Activated naive CD4-positive, alpha-beta T cell treated with anti-CD3 and anti-CD28 coated beads, Interleukin-2, amount 50 U/mL, for 24 hours (primary cell): ENCODE results near the gene LTBP2.

Experiments
- H3K27ac Mint-ChIP-seq: one replicate; pipeline ENCODE4 v1.8.0; 2021; ENCODE audit warnings: mild to moderate bottlenecking, mixed read lengths
- H3K27me3 Mint-ChIP-seq: one replicate; pipeline ENCODE4 v1.8.0; 2021; ENCODE audit warnings: mixed read lengths
- H3K36me3 Mint-ChIP-seq: one replicate; pipeline ENCODE4 v1.8.0; 2021; ENCODE audit warnings: mixed read lengths
- H3K4me1 Mint-ChIP-seq: one replicate; pipeline ENCODE4 v1.8.0; 2021; ENCODE audit warnings: mixed read lengths
- H3K4me3 Mint-ChIP-seq: one replicate; pipeline ENCODE4 v1.8.0; 2021; ENCODE audit warnings: mild to moderate bottlenecking, mixed read lengths
- H3K9me3 Mint-ChIP-seq: one replicate; pipeline ENCODE4 v1.8.0; 2021; ENCODE audit warnings: mixed read lengths

The LTBP2 gene

DNA sequence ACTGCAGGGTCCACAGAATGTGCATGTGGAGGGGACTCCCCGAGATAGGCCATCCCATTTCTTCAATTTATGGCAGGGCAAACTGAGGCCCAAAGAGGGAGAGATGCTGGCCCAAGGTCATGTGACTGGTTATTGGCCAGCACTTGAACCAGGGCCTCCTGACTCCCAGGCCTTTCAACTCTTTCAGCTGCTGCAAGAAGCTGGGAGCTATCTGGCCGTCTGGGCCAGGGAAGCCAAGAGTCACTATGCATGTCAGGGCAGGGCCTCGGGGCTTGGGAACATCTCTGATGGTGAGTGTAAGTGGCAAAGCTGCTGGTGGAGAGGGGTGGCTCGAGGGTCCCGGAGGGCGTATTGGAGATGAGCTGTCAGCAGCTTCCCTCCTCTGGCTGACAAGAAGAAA lies 9.5 kb upstream of the LTBP2 start:
- Mint-ChIP-seq H3K27me3 (no peaks in the 10 kb centered on the region), H3K36me3 (no peaks in the 10 kb centered on the region), H3K27ac (peak overlapping the region; percentile 8), H3K4me3 (no peak overlapping the region), H3K4me1 (peaks cover 34% of the 10 kb centered on the region), H3K9me3 (no peaks in the 10 kb centered on the region)

DNA sequence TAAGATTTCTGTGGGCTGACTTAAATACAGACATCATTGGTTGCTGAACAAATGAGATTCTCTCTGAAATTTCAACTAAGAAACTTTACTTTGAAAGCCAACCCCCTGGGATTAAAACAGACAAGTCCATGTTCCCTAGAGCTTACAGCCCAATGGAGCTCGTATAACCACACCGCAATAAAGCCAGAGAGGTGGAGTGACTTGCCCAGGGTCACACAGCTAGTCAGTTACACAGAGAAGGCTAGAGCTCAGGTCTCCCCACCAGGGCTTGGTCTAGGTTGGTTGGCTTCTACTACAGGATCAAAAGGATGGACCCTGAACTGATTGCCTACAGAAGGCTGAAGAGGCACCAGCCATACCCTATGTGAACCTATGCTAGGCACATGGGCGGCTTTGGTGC lies 8.9 kb upstream of the LTBP2 start:
- Mint-ChIP-seq H3K27ac (no peak overlapping the region), H3K9me3 (no peaks in the 10 kb centered on the region), H3K4me1 (peaks cover 41% of the 10 kb centered on the region), H3K27me3 (no peaks in the 10 kb centered on the region), H3K4me3 (no peak overlapping the region), H3K36me3 (no peaks in the 10 kb centered on the region)

DNA sequence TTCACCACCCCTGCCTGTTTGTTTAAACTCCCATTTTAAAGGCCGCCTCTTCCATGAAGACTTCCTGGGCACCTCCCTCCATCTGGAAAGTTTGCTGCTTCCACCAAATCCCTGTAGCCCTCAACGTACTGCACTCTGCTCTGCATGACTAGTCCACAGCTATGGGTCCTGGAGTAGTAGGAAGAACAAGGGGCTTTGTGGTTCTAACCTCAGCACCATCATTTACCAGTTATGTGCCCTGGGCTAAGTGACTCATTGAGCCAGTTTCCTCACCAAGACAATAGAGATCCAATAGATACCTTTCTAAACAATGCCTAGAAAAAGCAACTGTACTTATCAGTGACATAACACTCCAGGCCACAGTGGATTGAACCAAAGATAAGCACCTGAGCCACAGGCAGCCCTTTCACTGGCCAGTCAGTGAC lies 8.5 kb upstream of the LTBP2 start:
- Mint-ChIP-seq H3K9me3 (no peaks in the 10 kb centered on the region), H3K36me3 (no peaks in the 10 kb centered on the region), H3K4me3 (peak overlapping the region; percentile 53), H3K27me3 (no peaks in the 10 kb centered on the region), H3K27ac (peak overlapping the region; percentile 83), H3K4me1 (peaks cover 45% of the 10 kb centered on the region)

DNA sequence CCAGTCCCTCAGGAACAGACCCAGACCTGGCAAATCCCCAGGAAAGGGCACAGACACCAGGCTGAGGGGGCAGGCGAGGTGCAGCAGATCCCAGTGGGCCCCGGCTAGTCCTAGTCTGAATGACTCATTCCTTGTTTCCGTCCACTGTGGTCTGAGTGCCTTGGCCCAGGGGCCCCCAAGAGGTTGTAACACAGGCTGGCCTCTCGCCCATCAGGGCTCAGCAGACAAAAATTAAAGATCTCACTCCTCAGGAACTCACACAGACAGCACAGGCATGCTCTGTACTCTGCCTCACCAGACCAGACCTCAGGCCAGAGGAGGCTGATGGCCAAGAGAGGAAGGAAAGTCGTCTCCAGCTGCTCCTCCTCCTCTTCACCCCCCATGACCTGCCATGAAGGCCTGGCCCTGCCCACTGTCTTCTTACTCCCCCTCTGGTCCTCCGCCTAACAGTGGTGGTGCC lies 7.7 kb upstream of the LTBP2 start:
- Mint-ChIP-seq H3K4me1 (peaks cover 47% of the 10 kb centered on the region), H3K27ac (peak overlapping the region; percentile 83), H3K27me3 (no peaks in the 10 kb centered on the region), H3K36me3 (no peaks in the 10 kb centered on the region), H3K9me3 (no peaks in the 10 kb centered on the region), H3K4me3 (peak overlapping the region; percentile 26)

DNA sequence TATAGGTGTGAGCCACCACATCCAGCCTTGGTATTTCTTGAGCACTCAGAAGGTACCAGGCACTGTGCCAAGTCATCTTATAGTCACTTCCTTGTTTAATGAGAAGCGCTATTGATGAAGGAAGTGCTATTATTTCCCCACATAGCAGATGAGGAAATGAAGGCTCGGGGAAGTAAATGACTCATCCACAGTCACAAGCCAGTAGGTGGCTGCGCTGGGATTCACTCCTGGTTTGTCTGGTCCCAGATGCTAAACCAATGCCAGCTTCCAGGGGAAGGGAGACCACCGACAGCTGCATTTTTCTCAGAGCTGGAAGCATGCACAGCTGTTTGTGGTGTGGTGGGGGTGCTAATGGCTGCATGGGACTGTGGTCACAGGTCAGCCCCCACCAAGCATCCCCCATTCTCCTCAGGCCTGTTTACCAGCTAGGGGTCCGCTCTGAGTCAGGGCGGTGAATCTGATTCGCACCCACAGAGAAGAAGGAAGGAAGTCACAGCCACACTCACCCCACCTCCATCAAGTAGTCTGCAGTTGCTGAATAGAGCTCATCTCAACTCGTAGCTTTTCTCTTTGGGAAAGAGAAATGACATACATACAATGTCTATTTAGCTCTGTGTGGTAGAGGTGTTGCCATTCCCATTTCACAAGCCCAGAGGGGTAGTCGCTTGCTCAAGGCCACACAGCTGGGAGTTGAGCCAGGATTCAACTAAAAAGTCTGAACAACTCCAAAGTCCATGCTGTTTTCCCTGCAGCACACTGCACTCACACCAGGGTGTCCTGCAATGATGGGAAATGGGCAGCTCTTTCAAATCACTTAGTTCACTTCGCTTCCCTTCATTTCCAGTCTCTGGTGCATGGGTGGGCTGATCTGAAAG lies 6.3 kb upstream of the LTBP2 start:
- Mint-ChIP-seq H3K4me3 (peak overlapping the region; percentile 73), H3K27ac (peak overlapping the region; percentile 84), H3K9me3 (no peaks in the 10 kb centered on the region), H3K27me3 (no peaks in the 10 kb centered on the region), H3K4me1 (peaks cover 56% of the 10 kb centered on the region), H3K36me3 (no peaks in the 10 kb centered on the region)

DNA sequence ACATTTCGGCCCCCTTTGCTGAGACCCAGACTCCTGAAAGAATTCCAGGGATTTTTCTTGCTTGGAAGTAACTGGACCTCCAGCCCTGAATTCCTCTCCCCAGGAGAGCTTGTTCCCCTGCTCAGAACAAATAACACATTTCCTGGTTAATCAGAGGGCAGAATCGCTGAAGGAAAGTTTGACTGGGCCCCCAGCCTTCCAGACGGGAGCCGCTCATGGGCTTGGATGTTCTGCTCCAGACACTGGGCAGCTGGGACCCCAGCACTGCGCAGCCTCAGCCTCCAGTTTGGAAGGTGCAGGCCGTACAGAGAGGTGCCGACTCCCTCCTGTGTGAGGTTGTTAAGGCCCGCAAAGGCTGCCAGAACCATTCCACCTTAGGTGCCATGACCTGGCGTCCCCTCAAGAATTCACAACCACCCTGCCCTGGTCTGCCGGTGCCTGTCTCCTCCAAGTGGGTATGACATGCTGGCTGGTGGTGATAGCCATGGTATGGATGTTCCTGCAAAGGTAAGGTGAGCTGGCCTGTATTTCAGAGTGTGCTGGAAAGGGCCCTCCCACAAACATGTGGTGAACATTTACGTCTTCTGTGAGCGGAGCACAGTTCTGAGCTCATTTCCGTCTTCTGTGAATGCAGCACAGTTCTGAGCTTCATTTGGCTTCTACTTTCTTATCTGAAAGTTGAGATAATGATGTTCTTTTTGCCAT lies 5.1 kb upstream of the LTBP2 start:
- no peaks in the 10 kb centered on the region for H3K36me3 Mint-ChIP-seq
- H3K27me3 Mint-ChIP-seq: no peaks in the 10 kb centered on the region
- no peaks in the 10 kb centered on the region for H3K9me3 Mint-ChIP-seq
- peak overlapping the region; percentile 84 for H3K27ac Mint-ChIP-seq
- H3K4me1 Mint-ChIP-seq: peaks cover 56% of the 10 kb centered on the region
- no peak overlapping the region for H3K4me3 Mint-ChIP-seq

DNA sequence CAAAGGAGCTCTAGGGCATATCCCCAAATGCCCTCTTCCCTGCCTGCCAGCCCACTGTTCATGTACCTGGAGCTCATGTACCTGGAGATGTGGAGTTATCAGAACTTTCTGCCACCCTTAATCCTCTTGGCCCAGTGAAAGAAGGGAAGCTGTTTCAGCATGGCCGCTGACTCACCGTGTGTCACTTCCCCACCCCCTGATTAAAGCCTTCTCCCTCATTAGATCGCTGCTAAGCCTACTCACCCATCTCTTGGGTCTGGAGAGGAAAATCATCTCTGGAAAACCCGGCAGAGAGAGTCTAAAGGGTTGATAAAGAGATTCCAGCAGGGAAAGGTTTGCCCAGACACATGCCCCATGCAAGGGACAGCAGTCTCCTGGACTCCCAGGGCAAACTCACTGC lies 4.5 kb upstream of the LTBP2 start:
- Mint-ChIP-seq H3K27me3 (no peaks in the 10 kb centered on the region), H3K27ac (no peak overlapping the region), H3K4me3 (no peak overlapping the region), H3K9me3 (no peaks in the 10 kb centered on the region), H3K36me3 (no peaks in the 10 kb centered on the region), H3K4me1 (peaks cover 56% of the 10 kb centered on the region)

DNA sequence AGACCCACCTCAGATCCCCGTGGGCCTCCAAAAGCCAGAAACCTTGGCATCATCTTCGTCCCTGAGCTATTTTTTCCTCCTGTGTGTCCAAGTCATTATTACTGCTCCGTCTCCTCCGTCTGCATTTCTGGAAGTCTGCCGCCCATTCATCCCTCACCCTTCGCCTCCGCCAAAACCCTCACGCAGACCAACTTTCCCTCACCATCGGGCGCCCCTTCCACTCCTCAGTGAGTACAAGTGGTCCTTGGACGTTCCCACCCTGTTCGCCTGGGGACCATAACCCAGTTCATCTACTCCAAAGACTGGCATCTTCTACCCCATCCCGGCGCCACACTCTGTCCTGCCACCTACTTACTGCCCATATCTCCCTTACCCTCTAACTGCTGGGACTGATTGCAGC lies 3.7 kb upstream of the LTBP2 start:
- Mint-ChIP-seq H3K27me3 (no peaks in the 10 kb centered on the region), H3K36me3 (no peaks in the 10 kb centered on the region), H3K9me3 (no peaks in the 10 kb centered on the region), H3K4me3 (peak overlapping the region; percentile 12), H3K4me1 (peaks cover 55% of the 10 kb centered on the region), H3K27ac (peak overlapping the region; percentile 77)

DNA sequence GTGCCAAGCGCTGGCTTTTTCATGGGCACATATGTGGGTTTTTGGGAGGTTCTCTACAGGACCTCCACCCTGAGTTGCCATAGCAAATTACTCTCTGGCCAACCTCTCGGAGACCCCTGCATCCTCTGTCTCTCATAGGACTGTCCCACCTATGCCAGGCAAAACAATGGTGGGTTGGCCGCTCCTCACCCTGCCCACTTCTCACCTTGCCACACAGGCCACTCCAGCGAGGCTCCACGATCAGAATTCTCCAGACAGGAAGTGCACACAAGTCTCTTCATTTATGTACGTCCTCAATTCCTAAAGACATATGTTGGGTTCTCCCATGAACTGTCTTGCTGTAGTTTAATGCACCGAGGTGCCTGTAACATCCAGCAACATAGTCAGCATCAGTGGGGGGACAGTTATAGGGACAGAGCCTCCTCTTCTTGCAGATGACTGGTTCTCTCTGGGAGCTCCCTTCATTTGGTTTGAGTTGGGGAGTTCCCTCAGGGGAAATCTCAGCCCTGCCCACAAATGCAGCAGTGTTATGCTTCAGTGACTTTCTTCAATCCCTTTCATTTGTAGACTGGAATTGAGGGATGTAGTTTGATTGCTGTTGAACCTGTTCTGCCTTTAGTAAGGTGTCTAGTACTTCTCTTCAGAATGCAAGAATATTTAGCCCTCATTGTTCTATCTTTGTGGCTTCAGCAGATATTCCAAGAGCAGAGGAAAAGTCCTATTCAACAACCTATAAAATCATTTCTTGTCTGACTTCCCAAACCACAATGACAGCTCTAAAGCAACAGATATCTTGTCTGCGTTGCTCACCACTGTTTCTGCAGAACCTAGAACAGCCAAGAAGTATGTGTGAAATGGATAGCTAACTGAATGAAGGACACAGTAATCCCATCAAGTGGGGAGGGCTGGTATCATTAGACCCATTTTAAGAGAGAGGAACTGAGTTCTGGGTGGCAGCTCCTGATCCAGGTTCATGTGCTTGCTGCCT lies 2.8 kb upstream of the LTBP2 start:
- Mint-ChIP-seq H3K27ac (peak overlapping the region; percentile 42), H3K27me3 (no peaks in the 10 kb centered on the region), H3K4me3 (no peak overlapping the region), H3K36me3 (no peaks in the 10 kb centered on the region), H3K9me3 (no peaks in the 10 kb centered on the region), H3K4me1 (peaks cover 50% of the 10 kb centered on the region)

DNA sequence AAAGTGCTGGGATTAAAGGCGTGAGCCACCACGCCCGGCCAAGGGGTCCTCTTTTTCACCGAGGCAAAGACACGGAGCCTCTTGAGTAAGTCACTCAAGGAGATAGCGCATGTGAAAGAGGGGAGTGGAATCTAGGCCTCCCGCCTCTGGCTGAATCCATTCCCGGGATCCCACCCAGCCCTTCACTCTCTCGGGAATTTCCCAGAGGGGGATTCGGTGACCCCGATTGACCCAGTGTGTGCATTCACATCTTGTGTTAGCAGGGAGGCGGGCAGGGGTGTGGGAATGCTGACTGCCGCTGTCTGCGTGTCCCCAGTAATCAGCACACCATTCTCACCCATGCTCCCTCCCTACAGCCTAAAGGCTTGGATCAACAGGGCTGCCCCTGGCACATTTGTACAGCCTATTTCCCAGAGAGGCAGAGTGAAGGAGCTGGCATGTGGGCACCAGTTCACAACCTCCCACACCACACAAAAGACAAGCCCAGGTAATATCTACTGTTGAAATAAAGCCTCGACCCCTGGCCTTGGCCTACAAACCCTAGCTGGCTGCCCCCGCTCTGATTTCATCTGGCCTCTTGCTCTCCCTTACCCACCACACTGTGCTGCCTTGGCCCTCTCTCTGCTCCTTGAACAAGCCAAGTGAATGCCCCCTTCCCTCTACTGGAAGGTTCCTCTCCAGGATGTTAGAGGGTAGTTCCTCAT lies 1.3 kb upstream of the LTBP2 start:
- peak overlapping the region; percentile 65 for H3K4me3 Mint-ChIP-seq
- no peak overlapping the region for H3K27ac Mint-ChIP-seq
- H3K4me1 Mint-ChIP-seq: peaks cover 50% of the 10 kb centered on the region
- H3K9me3 Mint-ChIP-seq: no peaks in the 10 kb centered on the region
- no peaks in the 10 kb centered on the region for H3K36me3 Mint-ChIP-seq
- no peaks in the 10 kb centered on the region for H3K27me3 Mint-ChIP-seq

DNA sequence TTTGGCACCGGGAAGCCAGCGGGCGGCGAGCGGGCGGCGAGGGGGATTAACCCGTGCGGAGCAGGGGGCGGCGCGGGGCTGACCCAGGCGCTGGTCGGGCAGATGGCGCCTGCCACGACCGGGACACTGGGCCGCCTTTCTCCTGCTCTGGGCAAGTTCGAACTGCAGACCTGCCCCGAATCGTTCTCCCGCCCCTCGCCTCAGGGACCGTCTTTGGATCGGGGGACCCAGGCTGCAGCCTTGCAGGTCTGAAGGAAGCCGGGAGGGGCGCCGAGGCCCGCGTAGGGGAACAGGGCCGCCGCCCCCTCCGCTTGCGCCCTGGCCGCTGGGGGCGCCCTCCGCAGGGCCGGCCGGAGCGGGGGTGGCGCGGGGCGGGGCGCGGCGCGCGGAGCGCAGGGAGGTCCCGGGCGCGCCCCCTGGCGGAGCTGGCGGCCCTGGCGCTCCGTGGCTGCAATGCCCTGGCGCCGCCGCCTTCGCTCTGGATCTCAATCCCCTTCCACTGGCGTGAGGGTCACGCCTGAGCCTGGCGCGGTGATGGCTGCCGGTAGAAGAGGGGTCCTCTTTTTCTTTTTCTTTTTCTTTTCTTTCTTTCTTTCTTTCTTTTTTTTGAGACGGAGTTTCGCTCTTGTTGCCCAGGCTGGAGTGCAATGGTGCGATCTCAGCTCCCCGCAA lies 449 bp upstream of the LTBP2 start:
- Mint-ChIP-seq H3K27me3 (no peaks in the 10 kb centered on the region), H3K4me1 (peaks cover 41% of the 10 kb centered on the region), H3K9me3 (no peaks in the 10 kb centered on the region), H3K4me3 (peak overlapping the region; percentile 78), H3K36me3 (no peaks in the 10 kb centered on the region), H3K27ac (no peak overlapping the region)

DNA sequence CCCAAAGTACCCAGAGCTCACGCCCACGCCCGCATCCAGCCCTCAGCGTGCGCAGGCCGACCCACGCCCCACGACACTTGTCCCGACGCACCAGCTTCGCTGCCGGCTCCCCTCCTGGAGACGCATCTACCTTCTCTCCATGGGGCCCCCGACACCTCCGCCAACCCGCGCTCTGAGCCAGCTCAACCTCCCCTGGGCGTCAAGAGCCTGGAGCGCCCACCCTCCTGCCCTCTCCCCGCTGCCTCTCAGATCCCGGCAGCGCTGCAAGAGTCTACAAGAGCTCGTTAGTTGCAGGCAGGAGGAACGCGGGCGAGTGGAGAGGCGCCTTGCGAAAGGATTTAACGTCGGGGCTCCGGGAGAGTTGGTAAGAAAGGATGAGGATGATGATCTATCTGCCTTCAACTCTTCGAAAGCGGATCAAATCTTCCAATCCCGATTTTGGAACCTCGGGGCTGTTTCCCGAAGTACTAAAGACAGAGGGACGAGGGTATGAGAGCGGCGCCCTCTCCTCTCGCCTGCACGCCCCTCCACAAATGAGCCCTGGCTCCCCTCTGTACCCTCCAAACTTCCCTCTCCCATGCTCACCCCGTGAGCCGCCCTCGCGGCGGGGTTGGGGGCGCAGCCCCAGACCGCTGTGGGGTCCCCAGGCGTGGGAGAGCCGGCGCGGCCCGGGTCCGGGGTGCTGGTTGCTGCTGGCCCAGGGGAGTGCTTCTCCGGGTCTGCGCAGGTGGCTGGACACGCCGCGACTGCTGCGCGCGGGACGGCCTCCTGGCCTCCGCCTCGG lies 979 bp downstream of the LTBP2 start:
- H3K36me3 Mint-ChIP-seq: no peaks in the 10 kb centered on the region
- H3K4me1 Mint-ChIP-seq: peaks cover 32% of the 10 kb centered on the region
- no peaks in the 10 kb centered on the region for H3K9me3 Mint-ChIP-seq
- no peaks in the 10 kb centered on the region for H3K27me3 Mint-ChIP-seq
- H3K27ac Mint-ChIP-seq: no peak overlapping the region
- H3K4me3 Mint-ChIP-seq: peak overlapping the region; percentile 20

DNA sequence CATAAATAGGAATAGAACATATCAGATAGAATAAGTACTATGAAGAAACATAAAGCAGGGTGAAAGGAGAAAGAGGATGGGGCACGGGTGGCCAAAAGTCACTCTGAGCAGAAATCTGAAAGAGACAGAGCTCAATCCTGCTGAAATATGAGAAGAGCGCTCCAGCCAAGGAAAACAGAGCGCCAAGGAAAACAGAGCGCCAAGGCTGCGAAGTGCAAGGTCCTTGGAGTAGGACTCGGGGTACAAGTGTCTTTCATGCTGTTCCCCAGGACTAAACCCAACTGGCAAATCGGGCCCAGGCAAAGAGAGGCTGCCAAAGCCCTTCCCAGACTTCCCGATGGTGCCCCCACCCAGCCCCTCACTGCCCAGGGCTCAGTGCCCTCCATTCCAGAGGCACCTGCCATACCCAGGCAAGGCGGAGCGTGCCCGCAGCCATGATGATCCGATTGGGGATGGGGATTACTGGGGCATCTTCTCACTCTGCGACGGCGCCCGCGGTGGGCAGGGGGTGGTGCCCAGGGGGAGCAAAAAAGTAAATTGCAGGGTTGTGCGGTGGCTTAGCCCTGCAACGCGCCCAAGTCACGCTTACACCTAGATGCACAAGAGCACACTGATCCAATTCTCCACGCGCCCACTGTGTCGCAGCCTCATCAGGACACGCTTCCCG lies 1.7 kb downstream of the LTBP2 start:
- Mint-ChIP-seq H3K27me3 (no peaks in the 10 kb centered on the region), H3K27ac (peak overlapping the region; percentile 53), H3K4me3 (peak overlapping the region; percentile 65), H3K4me1 (peaks cover 25% of the 10 kb centered on the region), H3K36me3 (no peaks in the 10 kb centered on the region), H3K9me3 (no peaks in the 10 kb centered on the region)
